B cell (primary cell): ENCODE results near the gene CD8A. TPM values are rescaled to one million over a fixed set of nuclear protein-coding genes. Genes with fewer than 3 reads are reported as not detected.

Experiments used
- ATAC-seq: fragments of 200-7000 bp; cut with Tn5 transposase; one replicate; pipeline ENCODE4 v1.10.0; 2021; ENCODE audit warnings: low read depth, mild to moderate bottlenecking, moderate number of reproducible peaks, moderate library complexity
- CTCF ChIA-PET: fragments of 350-600 bp; sonication (Branson Sonifier 250); formaldehyde crosslinking; loops from one replicate; lab custom pipeline; 2021; ENCODE audit warnings: antibody characterized with exemption, inconsistent platforms; lab: Charles Lee
- POLR2A ChIA-PET: fragments of 350-600 bp; sonication (Branson Sonifier 250); formaldehyde crosslinking; loops from one replicate; lab custom pipeline; 2021; ENCODE audit warnings: antibody characterized with exemption; lab: Charles Lee
- DNase-seq: peaks from one replicate; pipeline ENCODE4 v3.0.0; 2013
- H2AFZ ChIP-seq: 2 replicates; pipeline ENCODE4 v1.6.1; 2012; ENCODE audit warnings: mild to moderate bottlenecking, low read depth, low read length; ENCODE audit not compliant: insufficient read depth, poor library complexity, severe bottlenecking
- H3K27ac ChIP-seq, 2 donors: 1 replicate in 1 of 2; 2 replicates in 1 of 2; pipeline ENCODE4 v1.5.1; 2012 to 2013; ENCODE audit warnings: low read length in 2 of 2, mild to moderate bottlenecking in 2 of 2, moderate library complexity in 1 of 2
- H3K27me3 ChIP-seq, 4 experiments: fragments of 200-600 bp in 1 of 4; sonication (generic) in 1 of 4; replicated peaks in 1 of 4; 1 replicate in 2 of 4; 2 replicates in 2 of 4; pipeline versions ENCODE4 v1.6.1 to v1.7.0; 2013 to 2016; ENCODE audit warnings: low read length in 3 of 4, mild to moderate bottlenecking in 2 of 4, mixed read lengths in 1 of 4, moderate library complexity in 1 of 4; ENCODE audit not compliant: insufficient read depth in 4 of 4, control insufficient read depth in 3 of 4; ENCODE audit errors: control extremely low read depth in 1 of 4
- H3K36me3 ChIP-seq, 2 experiments: replicated peaks in 1 of 2; 1 replicate in 1 of 2; 2 replicates in 1 of 2; pipeline versions ENCODE4 v1.6.1 to v1.7.1; 2013; ENCODE audit warnings: low read length in 1 of 2; ENCODE audit not compliant: insufficient read depth in 2 of 2, control insufficient read depth in 1 of 2; ENCODE audit errors: control extremely low read depth in 1 of 2, extremely low read depth in 1 of 2
- H3K4me1 ChIP-seq, 2 donors: fragments of 200-600 bp in 1 of 2; sonication (generic) in 1 of 2; 1 replicate in 1 of 2; 2 replicates in 1 of 2; pipeline versions ENCODE4 v1.5.1 to v1.6.1; 2013 to 2017; ENCODE audit warnings: low read length in 2 of 2; ENCODE audit not compliant: control insufficient read depth in 2 of 2, insufficient read depth in 2 of 2
- H3K4me2 ChIP-seq: replicated peaks from 2 replicates; pipeline ENCODE3; 2012; ENCODE audit warnings: mild to moderate bottlenecking, low read depth, low read length; ENCODE audit not compliant: poor library complexity, severe bottlenecking
- H3K4me3 ChIP-seq, 5 experiments: fragments of 200-600 bp in 1 of 5; sonication (generic) in 1 of 5; 1 replicate in 3 of 5; 2 replicates in 2 of 5; pipeline versions ENCODE4 v1.5.1 to v1.7.0; 2011 to 2016; ENCODE audit warnings: low read length in 4 of 5, mild to moderate bottlenecking in 4 of 5, low read depth in 2 of 5, control low read depth in 1 of 5, moderate library complexity in 1 of 5; ENCODE audit not compliant: insufficient read depth in 1 of 5; ENCODE audit errors: control extremely low read depth in 1 of 5, extremely low read depth in 1 of 5
- H3K79me2 ChIP-seq: fragments of 200-600 bp; sonication (generic); one replicate; pipeline ENCODE4 v1.6.0; 2016; ENCODE audit warnings: low read length; ENCODE audit not compliant: control insufficient read depth, insufficient read depth
- H3K9ac ChIP-seq: fragments of 200-600 bp; sonication (generic); 2 replicates; pipeline ENCODE4 v1.6.1; 2017; ENCODE audit warnings: mild to moderate bottlenecking, low read length, moderate library complexity
- H3K9me3 ChIP-seq, 3 donors: one replicate each; pipeline versions ENCODE4 v1.6.1 to v1.7.1; 2013; ENCODE audit warnings: low read length in 2 of 3; ENCODE audit not compliant: control insufficient read depth in 2 of 3, insufficient read depth in 1 of 3; ENCODE audit errors: control extremely low read depth in 1 of 3
- H4K20me1 ChIP-seq: 2 replicates; pipeline ENCODE4 v1.6.0; 2012; ENCODE audit warnings: mild to moderate bottlenecking, low read length; ENCODE audit not compliant: insufficient read depth, control insufficient read depth, poor library complexity, severe bottlenecking
- H3K27ac Mint-ChIP-seq: one replicate; pipeline ENCODE4 v1.8.0; 2021; ENCODE audit warnings: mixed read lengths
- H3K27me3 Mint-ChIP-seq: one replicate; pipeline ENCODE4 v1.8.0; 2021; ENCODE audit warnings: mixed read lengths
- H3K4me1 Mint-ChIP-seq: one replicate; pipeline ENCODE4 v1.8.0; 2021; ENCODE audit warnings: mixed read lengths
- H3K4me3 Mint-ChIP-seq: one replicate; pipeline ENCODE4 v1.8.0; 2021; ENCODE audit warnings: mixed read lengths
- H3K9me3 Mint-ChIP-seq: one replicate; pipeline ENCODE4 v1.8.0; 2022; ENCODE audit warnings: mixed read lengths; ENCODE audit not compliant: insufficient read depth
- EZH2 ChIP-seq: IDR thresholded peaks from 2 replicates; pipeline ENCODE4 v1.6.1; 2012; ENCODE audit warnings: borderline replicate concordance, low read depth, mild to moderate bottlenecking, moderate library complexity, low read length; ENCODE audit not compliant: insufficient read depth, poor library complexity, severe bottlenecking
- WGBS: methylation state at CpG from one replicate; pipeline ENCODE4 v1.1.5; 2013; ENCODE audit warnings: missing lambda C conversion rate; ENCODE audit not compliant: insufficient coverage; 5-methylcytosine and 5-hydroxymethylcytosine counted together
- intact Hi-C: fragments of 100-400 bp; cut with micrococcal nuclease; formaldehyde crosslinking; loops from one replicate; pipeline ENCODE4 v1.10.0; 2022
- polyA plus RNA-seq: library from polyadenylated mRNA; depleted of rRNA; stranded (reverse); fragments of >200 nt; gene quantifications from 2 replicates; pipeline ENCODE4 v1.2.3, GENCODE V29; 2012
- total RNA-seq, 2 donors: library from RNA; stranded (reverse); fragments of 120-200 nt in 1 of 2; gene quantifications; 1 replicate in 1 of 2; 2 replicates in 1 of 2; pipeline versions ENCODE4 v1.2.3 to v1.2.4, GENCODE V29; 2013 to 2022
- TF ChIP-seq, protein P1 (sequence below): fragments of 200-600 bp; IDR thresholded peaks from one replicate; pipeline ENCODE4 v1.8.0; 2022; ENCODE audit warnings: antibody characterized with exemption, mild to moderate bottlenecking

The CD8A gene
- total and polyA plus RNA-seq, 2 donors (not counting 1 experiment from before 2014, with no cell fraction given): 0.49 to 0.76 TPM

GRCh38 chr2:86775338-86775737, 15.4 kb downstream of the CD8A start:
- Histone ChIP-seq H2AFZ (no peak overlapping the region), H3K9ac (no peak overlapping the region), H3K4me3 (no peak overlapping the region), H3K4me1 (no peaks in the 10 kb centered on the region), H3K9me3 (no peaks in the 10 kb centered on the region), H3K36me3 (peaks cover 20 to 60% of the 10 kb centered on the region in 2 experiments), H3K4me2 (no peak overlapping the region), H4K20me1 (no peaks in the 10 kb centered on the region), H3K27me3 (no peaks in the 10 kb centered on the region), H3K27ac (no peak overlapping the region), H3K79me2 (no peaks in the 10 kb centered on the region)
- DNase-seq (no peak), ATAC-seq (no peak)
- ChIA-PET POLR2A (no interaction called here), CTCF (interaction anchor here (0.6 kb wide), 1 partner anchor 10 kb away, joined by 3 read pairs; no protein-coding TSS in a partner anchor)
- H3K27ac Mint-ChIP-seq: no peak overlapping the region
- no peaks in the 10 kb centered on the region for H3K4me1 Mint-ChIP-seq
- intact Hi-C loops: no loop called here
- TF ChIP-seq, protein P1, sequence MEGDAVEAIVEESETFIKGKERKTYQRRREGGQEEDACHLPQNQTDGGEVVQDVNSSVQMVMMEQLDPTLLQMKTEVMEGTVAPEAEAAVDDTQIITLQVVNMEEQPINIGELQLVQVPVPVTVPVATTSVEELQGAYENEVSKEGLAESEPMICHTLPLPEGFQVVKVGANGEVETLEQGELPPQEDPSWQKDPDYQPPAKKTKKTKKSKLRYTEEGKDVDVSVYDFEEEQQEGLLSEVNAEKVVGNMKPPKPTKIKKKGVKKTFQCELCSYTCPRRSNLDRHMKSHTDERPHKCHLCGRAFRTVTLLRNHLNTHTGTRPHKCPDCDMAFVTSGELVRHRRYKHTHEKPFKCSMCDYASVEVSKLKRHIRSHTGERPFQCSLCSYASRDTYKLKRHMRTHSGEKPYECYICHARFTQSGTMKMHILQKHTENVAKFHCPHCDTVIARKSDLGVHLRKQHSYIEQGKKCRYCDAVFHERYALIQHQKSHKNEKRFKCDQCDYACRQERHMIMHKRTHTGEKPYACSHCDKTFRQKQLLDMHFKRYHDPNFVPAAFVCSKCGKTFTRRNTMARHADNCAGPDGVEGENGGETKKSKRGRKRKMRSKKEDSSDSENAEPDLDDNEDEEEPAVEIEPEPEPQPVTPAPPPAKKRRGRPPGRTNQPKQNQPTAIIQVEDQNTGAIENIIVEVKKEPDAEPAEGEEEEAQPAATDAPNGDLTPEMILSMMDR: no peak
- no peak for TF ChIP-seq EZH2
- H3K9me3 Mint-ChIP-seq: no peaks in the 10 kb centered on the region
- H3K4me3 Mint-ChIP-seq: no peak overlapping the region
- 90% methylated on average over 2 of the region's 4 CpGs for WGBS
- no peaks in the 10 kb centered on the region for H3K27me3 Mint-ChIP-seq

DNA sequence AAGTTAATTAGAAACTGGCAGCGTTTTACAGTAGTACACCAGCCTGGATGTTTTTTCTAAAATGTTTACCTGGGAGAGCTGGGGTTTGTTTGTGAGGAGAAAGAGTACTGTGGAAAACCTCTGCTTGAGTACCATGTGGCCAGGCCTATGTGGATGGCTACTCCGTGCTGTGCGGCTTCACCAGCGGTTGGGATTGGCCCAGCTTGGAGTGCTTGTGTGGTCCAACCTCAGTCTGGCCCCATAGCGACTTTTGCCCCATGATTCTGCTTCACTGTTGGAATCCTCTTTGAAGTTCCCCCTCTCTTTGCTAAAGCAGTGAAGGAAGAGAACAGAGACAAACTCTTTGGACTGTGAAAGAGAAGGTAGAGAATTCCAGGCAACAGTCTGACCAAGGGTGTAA, 15.9 kb downstream of the CD8A start:
- Histone ChIP-seq H3K4me2 (no peak overlapping the region), H3K27ac (no peak overlapping the region), H3K79me2 (no peaks in the 10 kb centered on the region), H3K27me3 (no peaks in the 10 kb centered on the region), H3K4me1 (no peaks in the 10 kb centered on the region), H3K4me3 (no peak overlapping the region), H3K9ac (no peak overlapping the region), H2AFZ (no peak overlapping the region), H4K20me1 (peaks cover 3% of the 10 kb centered on the region), H3K9me3 (no peaks in the 10 kb centered on the region), H3K36me3 (peaks cover 20 to 64% of the 10 kb centered on the region in 2 experiments)
- no peak overlapping the region for H3K4me3 Mint-ChIP-seq
- no peaks in the 10 kb centered on the region for H3K4me1 Mint-ChIP-seq
- H3K9me3 Mint-ChIP-seq: no peaks in the 10 kb centered on the region
- intact Hi-C loops: no loop called here
- TF ChIP-seq, protein P1: no peak
- TF ChIP-seq EZH2: no peak
- DNase-seq: no peak
- ATAC-seq: no peak
- no peaks in the 10 kb centered on the region for H3K27me3 Mint-ChIP-seq
- H3K27ac Mint-ChIP-seq: no peak overlapping the region
- CTCF ChIA-PET: interaction anchor here (0.6 kb wide), 1 partner anchor 10 kb away, joined by 3 read pairs; no protein-coding TSS in a partner anchor
- POLR2A ChIA-PET: no interaction called here
- 86% methylated on average over 5 of the region's 5 CpGs for WGBS
